H1 (cell line): ENCODE data around the gene GDNF. TPM values are rescaled to one million over a fixed set of nuclear protein-coding genes. Genes with fewer than 3 reads are reported as not detected.

Source experiments
- ASH2L ChIP-seq: fragments of 200-600, 300-600 bp; sonication (generic); IDR thresholded peaks from one replicate; pipeline ENCODE4 v1.7.1; 2017; ENCODE audit warnings: low read length
- BACH1 ChIP-seq: IDR thresholded peaks from 2 replicates; pipeline ENCODE4 v1.6.1; 2012; ENCODE audit warnings: low read length, improper control_type of control experiment
- SIRT6 ChIP-seq: IDR thresholded peaks from one replicate; pipeline ENCODE4 v1.7.1; 2012; ENCODE audit warnings: low read length, inconsistent platforms
- SP1 ChIP-seq: IDR thresholded peaks from 2 replicates; pipeline ENCODE4 v1.6.1; 2011; ENCODE audit warnings: low read depth, low read length
- SP4 ChIP-seq: IDR thresholded peaks from 2 replicates; pipeline ENCODE4 v1.6.1; 2012; ENCODE audit warnings: low read length, inconsistent platforms
- TCF12 ChIP-seq: IDR thresholded peaks from 2 replicates; pipeline ENCODE4 v1.6.1; 2011; ENCODE audit warnings: low read depth, mild to moderate bottlenecking, low read length
- polyA plus RNA-seq, 7 experiments: library from polyadenylated mRNA; depleted of rRNA in 3 of 7; stranded (reverse) in 5 of 7; unstranded in 2 of 7; fragments of >200 nt in 5 of 7; fragments of 200-250 nt in 2 of 7; gene quantifications; 1 replicate in 5 of 7; 2 replicates in 1 of 7; 4 replicates in 1 of 7; pipeline versions ENCODE4 v1.2.1 to v1.2.3, GENCODE V29; 2011 to 2013; ENCODE audit warnings: missing spikeins in 2 of 7, mixed read lengths in 2 of 7
- total RNA-seq: library from RNA; stranded (reverse); fragmentation: NEBNext Ultra II Directional; extraction: Animal tissue kit (Norgen Biotek cat#: 25700); gene quantifications from 2 replicates; pipeline ENCODE4 v1.2.1, GENCODE V29; 2021

The GDNF gene
- total and polyA plus RNA-seq, 2 of the 8 experiments (the other 6 are each of a cell fraction or from before 2014, with no cell fraction given) = 0.15 to 2.0 TPM

- TF ChIP-seq BACH1 (no peak), ASH2L (no peak), TCF12 (no peak), SP4 (no peak), SIRT6 (no peak), SP1 (no peak)
These were observed 42.8 kb upstream of the GDNF start (continued) for GRCh38 chr5:37882636-37883035.
